Left ventricle myocardium inferior (tissue), 1 donor: ENCODE results near the gene EIF3D. TPM values are rescaled to one million over a fixed set of nuclear protein-coding genes. Genes with fewer than 3 reads are reported as not detected.
A peak's percentile ranks its signal among the peaks of the same experiment; 100 is the strongest.
"Not testable (repeated sequence)": the region's sequence is repeated elsewhere in the genome, so short reads cannot be mapped to it uniquely, and the experiment has no call there.

Source experiments
- DNase-seq: peaks from one replicate; pipeline ENCODE4 v3.0.0-alpha.2; 2020
- H3K27ac ChIP-seq: fragments of 200-600 bp; replicated peaks from 2 replicates; pipeline ENCODE4 v1.8.0; 2021
- H3K27me3 ChIP-seq: fragments of 200-600 bp; 2 replicates; pipeline ENCODE4 v1.8.0; 2021; ENCODE audit warnings: low read depth
- H3K36me3 ChIP-seq: fragments of 200-600 bp; 2 replicates; pipeline ENCODE4 v1.8.0; 2021
- H3K4me1 ChIP-seq: fragments of 200-600 bp; 2 replicates; pipeline ENCODE4 v1.8.0; 2021
- H3K4me3 ChIP-seq: fragments of 200-600 bp; 2 replicates; pipeline ENCODE4 v1.8.0; 2021; ENCODE audit warnings: mild to moderate bottlenecking, moderate library complexity
- H3K9me3 ChIP-seq: fragments of 200-600 bp; replicated peaks from 2 replicates; pipeline ENCODE4 v1.8.0; 2021
- CTCF ChIP-seq: fragments of 200-600 bp; IDR thresholded peaks from 2 replicates; pipeline ENCODE4 v1.8.0; 2021; ENCODE audit warnings: antibody characterized with exemption, mild to moderate bottlenecking, borderline replicate concordance
- intact Hi-C: fragments of 100-400 bp; cut with micrococcal nuclease; formaldehyde crosslinking; loops from one replicate; pipeline ENCODE4 v1.11.0; 2022
- total RNA-seq: library from RNA; stranded (reverse); fragmentation: NEBNext Ultra II Directional; extraction: Animal tissue kit (Norgen Biotek cat#: 25700); gene quantifications from one replicate; pipeline ENCODE4 v1.2.1, GENCODE V29; 2021
- donor health status: DM: no; HTN: yes; CAD: no; lungs with severe emphysema.

The EIF3D gene
- total RNA-seq, 1 donor from 2014 or later, result 75.4 TPM

GRCh38 chr22:36528341-36528740 lies 625 bp downstream of the EIF3D start:
- Histone ChIP-seq H3K36me3 (peaks cover 37% of the 10 kb centered on the region), H3K4me1 (peaks cover 25% of the 10 kb centered on the region), H3K4me3 (peak overlapping the region; percentile 76), H3K27me3 (no peaks in the 10 kb centered on the region), H3K9me3 (no peaks in the 10 kb centered on the region), H3K27ac (peak overlapping the region; percentile 94)
- no peak for DNase-seq
- intact Hi-C loops, result no loop called here
- no peak for TF ChIP-seq CTCF

GRCh38 chr22:36522662-36523061 lies 6.3 kb downstream of the EIF3D start:
- peaks cover 5% of the 10 kb centered on the region for H3K4me1 ChIP-seq
- no peak for DNase-seq
- peaks cover 94% of the 10 kb centered on the region for H3K36me3 ChIP-seq
- no peak overlapping the region for H3K27ac ChIP-seq
- H3K9me3 ChIP-seq, result no peaks in the 10 kb centered on the region
- H3K27me3 ChIP-seq, result no peaks in the 10 kb centered on the region
- no peak for TF ChIP-seq CTCF
- H3K4me3 ChIP-seq, result no peak overlapping the region
- intact Hi-C loops, result no loop called here

GRCh38 chr22:36520423-36520822 lies 8.5 kb downstream of the EIF3D start:
- H3K4me3 ChIP-seq, result no peak overlapping the region
- TF ChIP-seq CTCF, result no peak
- no peaks in the 10 kb centered on the region for H3K4me1 ChIP-seq
- H3K9me3 ChIP-seq, result no peaks in the 10 kb centered on the region
- intact Hi-C loops, result no loop called here
- H3K27ac ChIP-seq, result no peak overlapping the region
- DNase-seq, result no peak
- H3K27me3 ChIP-seq, result no peaks in the 10 kb centered on the region
- H3K36me3 ChIP-seq, result peaks cover 100% of the 10 kb centered on the region

GRCh38 chr22:36519906-36520305 lies 9.1 kb downstream of the EIF3D start:
- H3K4me1 ChIP-seq, H3K9me3 ChIP-seq, intact Hi-C loops, H3K27ac ChIP-seq, DNase-seq, H3K4me3 ChIP-seq, H3K27me3 ChIP-seq: not testable (repeated sequence)
- peaks cover 100% of the 10 kb centered on the region for H3K36me3 ChIP-seq

- Histone ChIP-seq H3K4me1 (no peaks in the 10 kb centered on the region), H3K36me3 (peaks cover 99% of the 10 kb centered on the region), H3K27me3 (no peaks in the 10 kb centered on the region), H3K4me3 (no peak overlapping the region), H3K27ac (no peak overlapping the region), H3K9me3 (no peaks in the 10 kb centered on the region)
- intact Hi-C loops, result no loop called here
- DNase-seq, result no peak
- no peak for TF ChIP-seq CTCF
Observed at GRCh38 chr22:36514766-36515165, 14.2 kb downstream of the EIF3D start.

- Histone ChIP-seq H3K4me3 (no peak overlapping the region), H3K4me1 (no peaks in the 10 kb centered on the region), H3K9me3 (no peaks in the 10 kb centered on the region), H3K27me3 (no peaks in the 10 kb centered on the region), H3K27ac (no peak overlapping the region), H3K36me3 (peaks cover 81% of the 10 kb centered on the region)
- no peak for DNase-seq
- no peak for TF ChIP-seq CTCF
- intact Hi-C loops, result no loop called here
Observed at GRCh38 chr22:36512991-36513390, 16.0 kb downstream of the EIF3D start.
